H9 (cell line): Measurements from ENCODE around the gene SLK. TPM values are rescaled to one million over a fixed set of nuclear protein-coding genes. Genes with fewer than 3 reads are reported as not detected.

Source experiments
- DNase-seq: peaks from one replicate; pipeline ENCODE4 v3.0.0-alpha.2; 2017
- H2AFZ ChIP-seq: one replicate; pipeline ENCODE4 v1.6.1; 2013; ENCODE audit warnings: mild to moderate bottlenecking, low read length, control low read depth, moderate library complexity
- H2AK5ac ChIP-seq: 2 replicates; pipeline ENCODE4 v1.6.1; 2013; ENCODE audit warnings: low read length, control low read depth, mixed read lengths; ENCODE audit not compliant: insufficient read length
- H2BK120ac ChIP-seq: one replicate; pipeline ENCODE4 v1.6.1; 2013; ENCODE audit warnings: low read depth, mild to moderate bottlenecking, low read length, control low read depth, inconsistent platforms; ENCODE audit not compliant: poor library complexity, severe bottlenecking
- H2BK12ac ChIP-seq: 2 replicates; pipeline ENCODE4 v1.6.1; 2013; ENCODE audit warnings: low read length, control low read depth, mixed read lengths, low read depth; ENCODE audit not compliant: insufficient read length
- H2BK15ac ChIP-seq: 2 replicates; pipeline ENCODE4 v1.6.1; 2013; ENCODE audit warnings: low read depth, low read length, control low read depth
- H2BK20ac ChIP-seq: one replicate; pipeline ENCODE4 v1.6.1; 2013; ENCODE audit warnings: low read depth, mild to moderate bottlenecking, low read length, control low read depth, inconsistent platforms; ENCODE audit not compliant: poor library complexity, severe bottlenecking
- H2BK5ac ChIP-seq: 2 replicates; pipeline ENCODE4 v1.6.1; 2013; ENCODE audit warnings: low read length, control low read depth, mixed read lengths; ENCODE audit not compliant: insufficient read length
- H3K14ac ChIP-seq: 2 replicates; pipeline ENCODE4 v1.6.1; 2013; ENCODE audit warnings: low read length, control low read depth; ENCODE audit not compliant: insufficient read depth
- H3K18ac ChIP-seq: 2 replicates; pipeline ENCODE4 v1.6.1; 2013; ENCODE audit warnings: low read depth, mild to moderate bottlenecking, mixed read lengths, low read length, control low read depth; ENCODE audit not compliant: insufficient read length
- H3K23ac ChIP-seq: 2 replicates; pipeline ENCODE4 v1.6.1; 2013; ENCODE audit warnings: low read length, control low read depth, mixed read lengths, low read depth; ENCODE audit not compliant: insufficient read length
- H3K23me2 ChIP-seq: 2 replicates; pipeline ENCODE4 v1.6.1; 2013; ENCODE audit warnings: low read depth, mild to moderate bottlenecking, mixed read lengths, low read length, control low read depth; ENCODE audit not compliant: insufficient read length, poor library complexity, severe bottlenecking
- H3K27ac ChIP-seq: 2 replicates; pipeline ENCODE4 v1.5.1; 2013; ENCODE audit warnings: low read length, control low read depth, mixed read lengths, low read depth; ENCODE audit not compliant: insufficient read length
- H3K27me3 ChIP-seq: 2 replicates; pipeline ENCODE4 v1.6.1; 2013; ENCODE audit warnings: low read length, control low read depth, inconsistent platforms; ENCODE audit not compliant: insufficient read depth
- H3K4ac ChIP-seq: 2 replicates; pipeline ENCODE4 v1.6.1; 2013; ENCODE audit warnings: low read depth, mild to moderate bottlenecking, control low read depth, inconsistent platforms, low read length, moderate library complexity
- H3K4me1 ChIP-seq: 2 replicates; pipeline ENCODE4 v1.6.1; 2013; ENCODE audit warnings: low read length, control low read depth, inconsistent platforms; ENCODE audit not compliant: insufficient read depth
- H3K4me2 ChIP-seq: 2 replicates; pipeline ENCODE4 v1.6.1; 2013; ENCODE audit warnings: low read length, control low read depth, mixed read lengths; ENCODE audit not compliant: insufficient read length, insufficient read depth
- H3K56ac ChIP-seq: 2 replicates; pipeline ENCODE4 v1.6.1; 2013; ENCODE audit warnings: low read depth, mild to moderate bottlenecking, mixed read lengths, low read length, control low read depth; ENCODE audit not compliant: insufficient read length
- H3K79me1 ChIP-seq: 2 replicates; pipeline ENCODE4 v1.6.1; 2013; ENCODE audit warnings: low read depth, mild to moderate bottlenecking, moderate library complexity, low read length, control low read depth, inconsistent platforms; ENCODE audit not compliant: insufficient read depth, poor library complexity, severe bottlenecking
- H3K79me2 ChIP-seq: 2 replicates; pipeline ENCODE4 v1.6.1; 2013; ENCODE audit warnings: low read length, control low read depth, inconsistent platforms; ENCODE audit not compliant: insufficient read depth
- H3K9ac ChIP-seq: 2 replicates; pipeline ENCODE4 v1.6.1; 2013; ENCODE audit warnings: low read length, control low read depth, mixed read lengths; ENCODE audit not compliant: insufficient read length; ENCODE audit errors: extremely low read depth
- H3K9me3 ChIP-seq: one replicate; pipeline ENCODE4 v1.6.1; 2013; ENCODE audit warnings: low read depth, low read length, inconsistent platforms; ENCODE audit not compliant: control insufficient read depth
- H3T11ph ChIP-seq: one replicate; pipeline ENCODE4 v1.6.1; 2013; ENCODE audit warnings: mild to moderate bottlenecking, low read length, control low read depth, inconsistent platforms
- H4K20me1 ChIP-seq: one replicate; pipeline ENCODE4 v1.6.1; 2013; ENCODE audit not compliant: control insufficient read depth, insufficient read length, insufficient read depth
- H4K5ac ChIP-seq: 2 replicates; pipeline ENCODE4 v1.6.1; 2013; ENCODE audit warnings: low read depth, mild to moderate bottlenecking, mixed read lengths, low read length, control low read depth; ENCODE audit not compliant: insufficient read length
- H4K8ac ChIP-seq: replicated peaks from 2 replicates; pipeline ENCODE4 v1.6.1; 2013; ENCODE audit warnings: low read length, control low read depth, mixed read lengths, low read depth; ENCODE audit not compliant: insufficient read length
- H4K91ac ChIP-seq: 2 replicates; pipeline ENCODE4 v1.6.1; 2013; ENCODE audit warnings: low read depth, mild to moderate bottlenecking, moderate library complexity, mixed read lengths, low read length, control low read depth; ENCODE audit not compliant: insufficient read length
- H3K27ac Mint-ChIP-seq, 3 experiments: 2 replicates in 2 of 3; 3 replicates in 1 of 3; pipeline ENCODE4 v1.8.0; 2020 to 2021; ENCODE audit warnings: mixed read lengths in 3 of 3, mild to moderate bottlenecking in 1 of 3, moderate library complexity in 1 of 3
- H3K27me3 Mint-ChIP-seq: 2 replicates; pipeline ENCODE4 v1.8.0; 2021; ENCODE audit warnings: low read depth, mild to moderate bottlenecking, moderate library complexity, mixed read lengths
- H3K36me3 Mint-ChIP-seq, 3 experiments: 2 replicates in 2 of 3; 3 replicates in 1 of 3; pipeline ENCODE4 v1.8.0; 2020 to 2021; ENCODE audit warnings: low read depth in 3 of 3, mixed read lengths in 3 of 3; ENCODE audit not compliant: insufficient read depth in 1 of 3
- H3K4me1 Mint-ChIP-seq, 2 experiments: 2 replicates each; pipeline ENCODE4 v1.8.0; 2020; ENCODE audit warnings: mixed read lengths in 2 of 2
- H3K4me3 Mint-ChIP-seq, 2 experiments: 2 replicates in 1 of 2; 3 replicates in 1 of 2; pipeline ENCODE4 v1.8.0; 2020 to 2021; ENCODE audit warnings: mild to moderate bottlenecking in 2 of 2, mixed read lengths in 2 of 2, moderate library complexity in 1 of 2
- H3K9me3 Mint-ChIP-seq, 2 experiments: 2 replicates in 1 of 2; 3 replicates in 1 of 2; pipeline ENCODE4 v1.8.0; 2020; ENCODE audit warnings: mild to moderate bottlenecking in 2 of 2, mixed read lengths in 2 of 2, moderate library complexity in 1 of 2
- CTCF ChIP-seq: fragments of 200-600 bp; sonication (generic); conservative IDR thresholded peaks from 3 replicates; pipeline ENCODE4 v1.8.0; 2021; ENCODE audit warnings: antibody characterized with exemption, mild to moderate bottlenecking
- WGBS: extraction: QIAGEN DNeasy Blood & Tissue Kit; methylation state at CpG from one replicate; pipeline ENCODE4 v1.1.7; 2013; ENCODE audit warnings: missing lambda C conversion rate, low lambda C conversion rate, mixed read lengths; ENCODE audit not compliant: insufficient read length; ENCODE audit errors: extremely low coverage; 5-methylcytosine and 5-hydroxymethylcytosine counted together
- total RNA-seq: library from RNA; stranded (reverse); gene quantifications from 2 replicates; pipeline ENCODE4 v1.2.1, GENCODE V29; 2021

SLK gene
- total RNA-seq, 1 experiment from 2014 or later = 21.0 TPM

- Histone ChIP-seq H3K27me3 (no peaks in the 10 kb centered on the region), H3K56ac (no peak overlapping the region), H3K9me3 (no peaks in the 10 kb centered on the region), H3T11ph (no peak overlapping the region), H3K4me2 (no peak overlapping the region), H4K8ac (no peak overlapping the region), H2BK120ac (no peak overlapping the region), H2BK15ac (no peak overlapping the region), H3K23me2 (no peaks in the 10 kb centered on the region), H3K79me1 (no peaks in the 10 kb centered on the region), H4K91ac (no peak overlapping the region), H3K18ac (no peak overlapping the region), H3K79me2 (no peaks in the 10 kb centered on the region), H4K5ac (no peak overlapping the region), H2BK20ac (no peak overlapping the region), H3K23ac (no peak overlapping the region), H2AK5ac (no peak overlapping the region), H2BK5ac (no peak overlapping the region), H3K9ac (no peak overlapping the region), H3K4me1 (no peaks in the 10 kb centered on the region), H3K14ac (no peak overlapping the region), H3K4ac (no peak overlapping the region), H3K27ac (no peak overlapping the region), H4K20me1 (no peaks in the 10 kb centered on the region), H2AFZ (no peak overlapping the region), H2BK12ac (no peak overlapping the region)
- H3K27me3 Mint-ChIP-seq = no peaks in the 10 kb centered on the region
- no peaks in the 10 kb centered on the region for H3K36me3 Mint-ChIP-seq
- H3K4me3 Mint-ChIP-seq = no peak overlapping the region
- no CpG with 5 or more reads among the region's 3 CpGs for WGBS
- peaks cover 3 to 6% of the 10 kb centered on the region in 2 experiments for H3K4me1 Mint-ChIP-seq
- no peak overlapping the region for H3K27ac Mint-ChIP-seq
- no peak for TF ChIP-seq CTCF
- no peak for DNase-seq
- no peaks in the 10 kb centered on the region for H3K9me3 Mint-ChIP-seq
Observed at GRCh38 chr10:103947799-103948516, 19.0 kb upstream of the SLK start.
